ENCODE measurements around the gene ITGAL.
A peak's percentile ranks its signal among the peaks of the same experiment; 100 is the strongest.
"Not testable (repeated sequence)": the region's sequence is repeated elsewhere in the genome, so short reads cannot be mapped to it uniquely, and the experiment has no call there.

The ITGAL gene

DNA sequence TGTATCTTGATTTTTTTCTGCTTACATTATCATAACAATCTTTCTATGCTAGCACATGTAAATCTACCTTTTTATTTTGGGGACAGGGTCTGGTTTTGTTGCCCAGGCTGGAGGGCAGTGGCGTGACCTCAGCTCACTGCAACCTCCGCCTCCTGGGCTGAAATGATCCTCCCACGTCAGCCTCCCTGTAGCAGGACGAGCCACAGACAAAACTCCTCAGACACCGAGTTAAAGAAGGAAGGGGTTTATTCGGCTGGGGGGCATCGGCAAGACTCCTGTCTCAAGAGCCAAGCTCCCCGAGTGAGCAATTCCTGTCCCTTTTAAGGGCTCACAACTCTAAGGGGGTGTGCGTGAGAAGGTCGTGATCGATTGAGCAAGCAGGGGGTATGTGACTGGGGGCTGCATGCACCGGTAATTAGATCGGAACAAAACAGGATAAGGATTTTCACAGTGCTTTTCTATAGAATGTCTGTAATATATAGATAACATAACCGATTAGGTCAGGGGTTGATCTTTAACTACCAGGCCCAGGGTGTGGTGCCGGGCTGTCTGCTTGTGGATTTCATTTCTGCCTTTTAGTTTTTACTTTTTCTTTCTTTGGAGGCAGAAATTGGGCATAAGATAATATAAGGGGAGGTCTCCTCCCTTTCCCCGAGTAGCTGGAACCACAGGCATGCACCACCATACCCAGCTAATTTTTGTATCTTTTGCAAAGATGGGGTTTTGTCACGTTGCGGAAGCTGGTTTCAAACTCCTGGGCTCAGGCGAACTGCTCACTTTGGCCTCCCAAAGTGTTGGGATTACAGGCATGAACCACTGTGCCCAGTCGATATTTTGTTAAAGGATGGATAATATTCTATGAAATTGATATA is 19.6 kb upstream of the ITGAL start:
- intact Hi-C loops (cut with DNase I); DNase-seq: not testable (repeated sequence)

DNA sequence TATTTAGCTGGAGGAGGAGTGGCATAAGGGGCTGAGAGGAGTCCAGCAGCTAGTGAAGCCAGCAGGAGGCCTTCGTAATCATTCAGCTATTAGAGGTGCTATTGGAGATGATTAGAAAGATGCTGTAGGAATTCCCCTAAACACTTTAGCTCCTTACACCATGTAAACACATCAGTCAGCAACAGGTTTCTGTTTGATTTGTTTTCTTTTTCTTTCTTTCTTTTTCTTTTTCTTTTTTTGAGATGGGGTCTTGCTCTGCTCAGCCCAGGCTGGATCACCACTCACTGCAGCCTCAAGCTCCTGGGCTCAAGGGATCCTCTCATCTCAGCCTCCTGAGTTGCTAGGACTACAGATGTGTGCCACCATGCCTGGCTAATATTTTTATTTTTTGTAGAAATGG is 16.2 kb upstream of the ITGAL start:
- intact Hi-C loops (cut with DNase I), result no loop called here
- DNase-seq, result no peak

DNA sequence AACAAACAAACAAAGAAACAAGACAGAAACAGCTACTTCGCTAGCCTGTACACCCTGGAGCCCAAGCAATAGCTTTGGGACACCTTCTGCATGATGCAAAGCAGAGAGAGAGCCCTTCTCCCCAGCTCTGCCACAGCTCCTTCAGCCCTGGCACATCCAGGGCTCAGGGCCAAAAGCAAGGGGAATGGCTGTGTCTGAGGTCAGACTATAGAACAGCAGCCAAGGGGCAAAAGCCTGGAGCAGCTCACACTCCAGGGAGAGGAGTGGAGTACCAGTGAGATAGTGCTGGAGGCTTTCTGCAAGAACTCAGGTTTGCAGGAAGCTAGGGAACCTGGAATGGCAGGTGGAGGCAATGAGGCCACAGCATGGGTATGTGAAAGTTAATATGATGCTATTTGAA is 15.3 kb upstream of the ITGAL start:
- intact Hi-C loops (cut with DNase I), result no loop called here
- DNase-seq, result no peak

DNA sequence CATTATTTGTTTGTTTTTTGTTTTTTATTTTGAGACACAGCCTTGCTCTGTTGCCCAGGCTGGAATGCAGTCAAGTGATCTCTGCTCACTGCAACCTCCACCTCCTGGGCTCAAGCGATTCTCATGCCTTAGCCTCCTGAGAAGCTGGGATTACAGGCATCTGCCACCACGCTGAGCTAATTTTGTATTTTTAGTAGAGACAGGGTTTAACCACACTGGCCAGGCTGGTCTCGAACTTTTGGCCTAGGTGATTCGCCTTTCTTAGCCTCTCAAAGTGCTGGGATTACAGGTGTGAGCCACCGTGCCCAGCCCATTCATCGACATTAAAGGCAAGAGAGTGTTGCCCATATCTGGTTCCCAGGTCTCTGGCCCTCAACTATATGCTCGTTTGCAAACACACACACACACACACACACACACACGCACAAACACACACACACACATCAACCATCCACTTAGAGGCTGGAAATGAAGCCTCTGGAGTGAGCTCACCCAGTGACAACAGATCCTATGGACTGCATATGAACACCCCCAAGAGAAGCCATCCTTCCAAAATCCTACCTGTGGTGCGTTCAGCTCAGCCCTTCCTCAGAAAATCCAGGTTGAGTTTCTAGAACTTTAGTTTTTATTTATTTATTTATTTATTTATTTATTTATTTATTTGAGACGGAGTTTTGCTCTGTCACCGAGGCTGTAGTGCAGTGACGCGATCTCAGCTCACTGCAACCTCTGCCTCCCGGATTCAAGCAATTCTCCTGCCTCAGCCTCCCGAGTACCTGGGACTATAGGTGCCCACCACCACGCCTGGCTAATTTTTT is 14.6 kb upstream of the ITGAL start:
- DNase-seq, result no peak
- intact Hi-C loops (cut with DNase I), result no loop called here

DNA sequence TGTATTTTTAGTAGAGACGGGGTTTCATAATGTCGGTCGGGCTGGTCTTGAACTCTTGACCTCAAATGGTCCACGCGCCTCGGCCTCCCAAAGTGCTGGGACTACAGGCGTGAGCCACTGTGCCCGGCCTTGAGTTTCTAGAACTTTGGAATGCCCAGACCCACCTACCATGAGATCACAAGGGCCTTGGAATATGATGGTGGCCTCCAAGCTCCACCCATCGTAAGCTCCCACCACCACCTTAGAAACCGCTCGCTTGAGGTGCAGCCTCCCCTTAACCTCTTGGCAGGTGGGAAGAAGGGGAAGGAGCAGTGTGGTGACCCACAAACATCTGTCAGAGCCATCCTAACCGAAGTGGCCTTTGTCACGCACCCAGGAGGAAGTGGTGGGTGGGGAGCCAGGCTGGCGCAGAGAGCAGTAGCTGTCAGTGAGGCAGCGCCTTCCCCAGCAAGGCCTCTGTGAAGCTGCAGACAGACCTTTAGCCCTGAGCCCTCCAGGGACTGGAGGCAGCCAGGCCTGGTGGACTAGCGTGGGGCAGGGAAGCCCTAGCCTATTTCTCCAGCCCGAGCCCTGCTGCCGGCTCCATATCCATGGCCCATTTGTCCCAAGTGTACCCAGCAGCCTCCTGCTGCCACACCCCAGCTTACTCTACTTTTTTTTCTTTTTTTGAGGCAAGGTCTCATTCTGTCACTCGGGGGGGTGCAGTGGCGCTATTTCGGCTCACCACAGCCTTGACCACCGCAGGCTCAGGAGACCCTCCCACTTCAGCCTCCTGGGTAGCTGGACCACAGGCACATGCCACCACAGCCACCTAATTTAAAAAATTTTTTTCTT is 13.8 kb upstream of the ITGAL start:
- intact Hi-C loops (cut with DNase I), result no loop called here

DNA sequence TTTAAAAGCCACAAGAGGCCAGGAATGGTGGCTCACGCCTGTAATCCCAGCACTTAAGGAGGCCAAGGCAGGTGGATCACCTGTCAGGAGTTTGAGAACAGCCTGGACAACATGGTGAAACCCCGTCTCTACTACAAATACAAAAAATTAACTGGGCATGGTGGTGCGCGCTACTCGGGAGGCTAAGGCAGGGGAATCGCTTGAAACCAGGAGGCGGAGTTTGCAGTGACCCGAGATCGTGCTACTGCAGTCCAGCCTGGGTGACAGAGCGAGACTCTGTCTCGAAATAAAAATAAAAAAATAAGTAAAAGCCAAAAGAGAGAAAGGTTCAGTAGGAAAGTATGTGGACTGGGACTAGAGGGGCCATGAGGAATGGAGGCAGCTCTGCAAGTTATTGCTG is 13.1 kb upstream of the ITGAL start:
- DNase-seq, result no peak
- intact Hi-C loops (cut with DNase I), result no loop called here

More for the DNA sequence above, 13.8 kb upstream of the ITGAL start:
- peak in 20 of 42 donors; percentile 4 to 56 (median 19) for DNase-seq

DNA sequence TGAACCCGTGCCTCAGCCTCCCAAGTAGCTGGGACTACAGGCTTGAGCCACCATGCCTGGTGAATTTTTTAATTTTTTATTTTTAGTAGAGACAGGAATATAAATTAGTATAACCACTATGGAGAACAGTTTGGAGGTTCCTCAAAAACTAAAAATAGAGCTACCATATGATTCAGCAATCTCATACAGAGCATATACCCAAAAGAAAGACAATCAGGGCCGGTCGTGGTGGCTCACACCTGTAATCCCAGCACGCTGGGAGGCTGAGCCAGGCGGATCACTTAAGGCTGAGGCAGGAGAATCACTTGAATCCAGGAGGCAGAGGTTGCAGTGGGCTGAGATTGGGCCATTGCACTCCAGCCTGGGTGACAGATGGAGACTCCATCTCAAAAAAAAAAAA is 11.1 kb upstream of the ITGAL start:
- DNase-seq; intact Hi-C loops (cut with DNase I): not testable (repeated sequence)

DNA sequence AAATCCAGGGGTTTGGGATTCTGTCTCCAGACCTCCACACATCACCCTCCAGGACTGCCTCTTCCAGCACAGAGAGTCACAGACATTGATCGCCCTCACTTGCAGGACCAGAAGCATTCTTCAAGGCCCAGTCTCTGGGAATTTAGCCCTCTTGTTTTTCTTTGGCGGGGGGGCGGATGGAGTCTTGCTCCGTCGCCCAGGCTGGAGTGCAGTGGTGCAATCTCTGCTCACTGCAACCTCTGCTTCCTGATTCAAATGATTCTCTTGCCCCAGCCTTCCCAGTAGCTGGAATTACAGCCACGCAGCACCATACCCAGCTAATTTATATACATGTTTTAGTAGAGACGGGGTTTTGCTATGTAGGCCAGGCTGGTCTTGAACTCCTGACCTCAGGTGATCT is 8.5 kb upstream of the ITGAL start:
- intact Hi-C loops (cut with DNase I), result no loop called here
- DNase-seq, result no peak

DNA sequence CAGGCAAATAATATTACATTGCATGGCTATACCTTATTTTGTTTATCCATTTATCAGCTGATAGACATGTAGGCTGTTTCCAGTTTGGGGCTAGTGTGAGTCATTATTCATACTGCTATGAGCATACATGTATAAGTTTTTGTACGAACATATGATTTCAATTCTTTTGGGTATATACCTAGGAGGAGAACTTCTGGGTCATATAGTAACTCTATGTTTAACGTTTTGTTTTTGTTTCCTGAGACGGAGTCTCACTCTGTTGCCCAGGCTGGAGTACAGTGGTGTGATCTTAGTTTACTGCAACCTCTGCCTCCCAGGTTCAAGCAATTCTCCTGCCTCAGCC is 2.4 kb upstream of the ITGAL start:
- no peak for DNase-seq
- intact Hi-C loops (cut with DNase I), result no loop called here

DNA sequence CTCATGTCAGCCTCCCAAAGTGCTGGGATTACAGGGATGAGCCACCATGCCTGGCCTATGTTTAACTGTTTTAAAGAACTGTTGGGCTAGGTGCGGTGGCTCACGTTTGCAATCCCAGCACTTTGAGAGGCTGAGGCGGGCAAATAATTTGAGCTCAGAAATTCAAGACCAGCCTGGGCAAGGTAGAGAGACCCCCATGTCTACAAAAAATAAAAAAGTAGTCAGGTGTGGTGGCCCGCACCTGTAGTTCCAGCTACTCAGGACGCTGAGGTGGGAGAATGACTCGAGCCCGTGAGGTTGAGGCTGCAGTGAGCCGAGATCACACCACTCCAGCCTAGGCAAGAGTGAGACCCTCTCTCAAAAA is 1.9 kb upstream of the ITGAL start:
- intact Hi-C loops (cut with DNase I), result no loop called here
- DNase-seq, result no peak

DNA sequence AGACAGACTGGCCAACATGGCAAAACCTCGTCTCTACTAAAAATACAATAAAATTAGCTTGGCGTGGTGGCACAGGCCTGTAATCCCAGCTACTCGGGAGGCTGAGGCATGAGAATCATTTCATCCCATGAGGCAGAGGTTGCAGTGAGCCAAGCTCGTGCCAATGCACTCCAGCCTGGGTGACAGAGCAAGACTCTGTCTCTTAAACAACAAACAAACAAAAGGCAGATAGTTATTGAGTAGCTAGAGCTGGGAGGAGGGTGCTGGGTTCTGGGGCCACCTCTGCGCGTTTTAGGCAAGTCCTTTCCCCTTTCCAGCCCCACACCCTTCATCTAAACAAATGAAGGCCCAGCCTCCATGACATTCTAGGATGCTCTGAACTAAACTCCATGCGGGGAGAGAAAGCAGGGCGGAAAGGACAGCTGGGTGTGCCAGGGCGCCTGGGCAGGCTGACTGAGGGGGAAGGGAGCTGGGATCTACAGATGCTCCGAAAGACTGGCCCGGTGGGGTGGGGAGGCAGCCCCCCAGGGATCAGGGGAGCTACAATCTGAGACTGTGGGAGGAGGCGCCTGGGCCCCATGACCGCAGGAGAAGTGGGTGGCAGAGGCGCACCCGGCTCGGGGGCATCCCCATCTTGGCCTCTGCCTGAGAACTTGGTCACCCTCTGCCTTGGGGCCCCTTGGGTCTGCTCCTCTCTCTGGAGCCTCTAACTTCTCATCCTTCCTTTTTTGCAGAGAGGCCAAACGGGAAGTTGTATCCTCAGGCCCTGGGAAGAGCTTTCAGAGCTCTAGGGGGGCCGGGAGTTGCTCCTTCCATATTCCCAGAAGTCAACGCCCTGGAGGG is 910 bp downstream of the ITGAL start:
- DNase-seq, result peak in 5 of 42 donors; percentile 13 to 37 (median 23)
- intact Hi-C loops (cut with DNase I), result no loop called here

DNA sequence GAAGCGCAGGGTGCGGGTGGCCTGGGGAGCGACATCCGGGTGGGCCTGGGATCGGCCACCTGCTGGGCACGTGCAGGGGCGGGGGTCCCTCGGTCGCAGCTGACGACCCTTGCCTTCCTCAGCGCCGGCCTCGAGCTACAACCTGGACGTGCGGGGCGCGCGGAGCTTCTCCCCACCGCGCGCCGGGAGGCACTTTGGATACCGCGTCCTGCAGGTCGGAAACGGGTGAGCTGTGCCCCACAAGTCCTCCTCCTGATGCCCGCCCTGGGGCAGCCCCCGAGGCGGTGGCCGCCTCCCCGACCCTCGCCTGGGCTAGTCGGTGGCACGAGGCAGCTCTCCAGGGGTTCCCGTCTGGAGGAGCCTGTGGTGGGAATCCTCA is 1.5 kb downstream of the ITGAL start:
- no peak for DNase-seq
- intact Hi-C loops (cut with DNase I), result no loop called here

DNA sequence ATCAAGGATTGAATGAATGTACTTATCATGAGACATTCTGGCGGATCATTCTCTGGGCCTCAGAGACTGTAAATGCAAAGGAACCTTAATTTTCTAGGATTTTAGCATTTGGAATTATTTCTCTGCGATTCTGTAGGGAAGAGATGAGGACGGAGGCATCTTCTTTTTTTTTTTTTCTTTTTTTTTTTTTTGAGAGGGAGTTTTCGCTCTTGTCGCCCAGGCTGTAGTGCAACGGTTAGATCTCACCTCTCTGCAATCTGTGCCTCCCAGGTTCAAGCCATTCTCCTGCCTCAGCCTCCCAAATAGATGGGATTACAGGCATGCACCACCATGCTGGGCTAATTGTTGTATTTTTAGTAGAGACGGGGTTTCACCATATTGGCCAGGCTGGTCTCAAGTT is 2.1 kb downstream of the ITGAL start:
- DNase-seq, result no peak
- intact Hi-C loops (cut with DNase I), result no loop called here

DNA sequence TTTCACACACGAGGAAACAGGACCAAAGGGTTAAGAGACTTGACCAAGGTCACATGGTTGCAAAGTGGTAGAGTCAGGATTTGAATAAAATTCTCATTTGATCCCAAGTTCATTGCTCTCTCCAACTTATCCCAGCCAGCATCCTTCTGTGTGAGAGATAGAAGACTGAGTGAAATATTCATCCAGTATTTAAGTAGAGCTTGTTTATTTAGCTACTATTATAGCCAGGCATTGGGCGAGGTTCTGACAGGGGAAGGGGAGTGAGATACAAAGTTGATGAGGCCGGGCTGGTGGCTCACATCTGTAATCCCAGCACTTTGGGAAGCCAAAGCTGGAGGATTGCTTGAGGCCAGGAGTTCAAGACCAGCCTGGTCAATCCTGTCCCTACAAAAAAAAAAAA is 4.4 kb downstream of the ITGAL start:
- no peak for DNase-seq
- intact Hi-C loops (cut with DNase I), result no loop called here

DNA sequence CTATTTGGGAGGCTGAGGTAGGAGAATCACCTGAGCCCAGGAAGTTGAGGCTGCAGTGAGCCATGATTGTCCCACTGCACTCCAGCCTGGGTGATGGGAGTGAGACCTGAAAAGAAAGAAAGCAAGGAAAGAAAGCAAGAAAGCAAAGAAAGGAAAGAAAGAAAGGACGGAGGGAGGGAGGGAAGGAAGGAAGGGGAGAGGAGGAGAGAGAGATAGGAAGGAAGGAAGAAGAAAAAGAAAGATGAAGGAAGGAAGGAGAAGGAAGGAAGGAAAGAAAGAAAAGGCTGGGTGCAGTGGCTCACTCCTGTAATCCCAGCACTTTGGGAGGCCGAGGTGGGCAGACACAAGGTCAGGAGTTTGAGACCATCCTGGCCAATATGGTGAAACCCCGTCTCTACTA is 5.2 kb downstream of the ITGAL start:
- intact Hi-C loops (cut with DNase I), result not testable (repeated sequence)

DNA sequence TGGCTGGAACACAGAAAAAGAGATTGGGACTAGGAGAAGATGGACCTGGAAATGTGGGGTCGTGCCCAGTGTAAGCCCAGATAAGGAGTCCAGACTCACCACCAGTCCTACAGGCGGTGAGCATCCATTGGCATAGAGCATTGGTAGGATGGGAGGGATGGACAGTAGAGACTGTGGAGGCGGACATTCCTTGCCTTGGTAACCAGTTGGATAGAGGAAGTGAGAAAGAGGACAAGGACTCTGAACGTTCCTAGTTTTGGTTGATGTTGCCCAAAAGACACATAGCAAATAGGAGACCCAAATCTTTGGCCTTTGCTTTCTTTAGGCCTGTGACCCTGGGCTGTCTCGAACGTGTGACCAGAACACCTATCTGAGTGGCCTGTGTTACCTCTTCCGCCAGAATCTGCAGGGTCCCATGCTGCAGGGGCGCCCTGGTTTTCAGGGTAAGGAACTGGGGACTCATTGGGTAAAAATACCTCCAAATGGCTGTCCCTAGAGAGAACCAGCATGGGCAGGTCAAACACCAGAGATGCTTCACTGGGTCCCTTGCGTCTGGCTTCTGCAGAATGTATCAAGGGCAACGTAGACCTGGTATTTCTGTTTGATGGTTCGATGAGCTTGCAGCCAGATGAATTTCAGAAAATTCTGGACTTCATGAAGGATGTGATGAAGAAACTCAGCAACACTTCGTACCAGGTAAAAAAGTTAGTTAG is 6.4 kb downstream of the ITGAL start:
- intact Hi-C loops (cut with DNase I), result no loop called here
- DNase-seq, result no peak

More for the DNA sequence above, 5.2 kb downstream of the ITGAL start:
- DNase-seq, result not testable (repeated sequence)

DNA sequence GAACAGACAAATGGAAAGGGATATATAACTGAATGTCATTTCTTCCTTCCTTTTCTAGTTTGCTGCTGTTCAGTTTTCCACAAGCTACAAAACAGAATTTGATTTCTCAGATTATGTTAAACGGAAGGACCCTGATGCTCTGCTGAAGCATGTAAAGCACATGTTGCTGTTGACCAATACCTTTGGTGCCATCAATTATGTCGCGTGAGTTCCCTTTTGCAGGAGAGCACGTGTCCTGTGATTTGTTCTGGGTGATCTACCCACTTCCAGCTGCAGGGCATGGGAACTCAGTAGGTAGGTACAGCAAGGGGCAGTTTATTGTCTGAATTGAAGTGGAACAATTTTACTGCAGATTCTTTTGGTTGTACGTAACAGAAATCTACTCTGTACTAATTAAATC is 8.8 kb downstream of the ITGAL start:
- DNase-seq, result no peak
- intact Hi-C loops (cut with DNase I), result no loop called here

DNA sequence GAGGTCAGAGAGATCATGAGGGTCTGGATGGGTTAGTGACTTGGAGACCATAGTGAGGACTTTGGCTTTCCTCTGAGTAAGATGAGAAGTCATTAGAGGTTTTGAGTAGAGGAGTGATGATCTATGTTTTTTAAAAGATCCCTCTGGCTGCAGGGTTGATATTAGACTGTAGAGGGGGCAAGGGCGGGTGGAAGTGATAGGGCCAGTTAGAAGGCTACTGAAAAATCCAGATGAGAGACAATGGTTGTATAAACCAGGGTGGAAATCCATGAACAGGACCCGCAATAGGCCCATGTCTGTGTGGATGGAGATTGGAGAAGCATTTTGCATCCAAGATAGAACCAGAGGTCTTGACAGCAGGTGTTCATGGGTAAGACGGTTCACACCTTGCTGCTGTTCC is 9.8 kb downstream of the ITGAL start:
- DNase-seq, result no peak
- intact Hi-C loops (cut with DNase I), result no loop called here
